ENCODE data around the gene LYST.

DNA sequence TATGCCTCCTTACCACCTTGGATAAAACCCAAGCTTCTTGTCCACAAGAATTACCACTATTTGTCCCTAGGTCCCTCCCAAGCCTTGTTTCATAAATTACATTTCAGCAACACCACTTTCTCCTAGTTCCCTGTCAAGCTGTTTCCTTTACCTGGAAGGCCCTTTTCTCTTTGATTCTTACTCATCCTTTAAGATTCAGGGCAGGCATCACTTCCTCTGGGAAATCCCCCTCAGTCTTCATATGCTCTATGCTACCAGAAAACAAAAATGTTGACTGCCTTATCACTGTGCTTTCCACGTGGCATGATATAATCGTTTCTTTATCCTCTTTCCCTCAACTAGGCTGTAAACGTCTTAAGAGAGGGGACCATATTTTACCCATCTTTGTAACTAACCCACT, 102.7 kb downstream of the LYST start:
- TF ChIP-seq EP300 (conservative IDR thresholded peaks at IDR 0.05; ENCODE audit: poor library complexity, severe bottlenecking), result no peak
- TF ChIP-seq, protein P1, sequence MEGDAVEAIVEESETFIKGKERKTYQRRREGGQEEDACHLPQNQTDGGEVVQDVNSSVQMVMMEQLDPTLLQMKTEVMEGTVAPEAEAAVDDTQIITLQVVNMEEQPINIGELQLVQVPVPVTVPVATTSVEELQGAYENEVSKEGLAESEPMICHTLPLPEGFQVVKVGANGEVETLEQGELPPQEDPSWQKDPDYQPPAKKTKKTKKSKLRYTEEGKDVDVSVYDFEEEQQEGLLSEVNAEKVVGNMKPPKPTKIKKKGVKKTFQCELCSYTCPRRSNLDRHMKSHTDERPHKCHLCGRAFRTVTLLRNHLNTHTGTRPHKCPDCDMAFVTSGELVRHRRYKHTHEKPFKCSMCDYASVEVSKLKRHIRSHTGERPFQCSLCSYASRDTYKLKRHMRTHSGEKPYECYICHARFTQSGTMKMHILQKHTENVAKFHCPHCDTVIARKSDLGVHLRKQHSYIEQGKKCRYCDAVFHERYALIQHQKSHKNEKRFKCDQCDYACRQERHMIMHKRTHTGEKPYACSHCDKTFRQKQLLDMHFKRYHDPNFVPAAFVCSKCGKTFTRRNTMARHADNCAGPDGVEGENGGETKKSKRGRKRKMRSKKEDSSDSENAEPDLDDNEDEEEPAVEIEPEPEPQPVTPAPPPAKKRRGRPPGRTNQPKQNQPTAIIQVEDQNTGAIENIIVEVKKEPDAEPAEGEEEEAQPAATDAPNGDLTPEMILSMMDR (IDR thresholded peaks at IDR 0.05; ENCODE audit: poor library complexity, severe bottlenecking), result no peak
- no peak for TF ChIP-seq POLR2AphosphoS5 (IDR thresholded peaks at IDR 0.05)
- no peak for TF ChIP-seq SMC3 (conservative IDR thresholded peaks at IDR 0.05; ENCODE audit: poor library complexity)

Data from neural cell (in vitro differentiated cells).